ENCODE measurements around the gene AEBP1. TPM values are rescaled to one million over a fixed set of nuclear protein-coding genes. Genes with fewer than 3 reads are reported as not detected.
A peak's percentile ranks its signal among the peaks of the same experiment; 100 is the strongest.

The AEBP1 gene
- total and polyA plus RNA-seq, 4 experiments from 2014 or later: 0.20 to 7.8 (median 5.0) TPM

DNA sequence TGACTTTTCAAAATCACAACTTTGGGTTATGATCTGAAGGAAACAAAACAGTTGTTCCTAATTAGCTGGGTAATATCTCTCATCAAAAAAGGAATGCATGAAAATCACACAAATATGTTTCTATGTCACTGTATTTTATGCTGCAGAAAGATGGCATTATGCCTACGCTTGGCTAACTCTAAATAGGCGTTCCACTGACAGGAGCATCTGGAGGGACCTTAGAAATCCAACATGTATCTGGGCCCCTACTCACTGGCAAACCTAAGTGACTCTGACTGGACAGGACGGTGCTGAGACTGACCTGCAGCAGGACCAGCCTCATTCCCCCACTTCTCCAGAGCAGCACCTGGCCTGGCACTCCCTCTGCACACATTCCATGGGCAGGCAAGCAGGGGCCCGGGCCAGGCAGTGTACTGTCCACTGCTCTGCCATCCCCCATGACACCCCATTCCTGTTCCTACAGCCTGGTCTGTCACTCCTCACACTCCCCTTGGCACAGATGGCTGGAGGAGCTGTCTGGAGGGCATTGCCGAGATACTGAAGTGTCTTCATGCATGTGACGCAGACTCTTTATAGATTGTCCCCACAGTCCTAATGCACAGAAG lies 39.6 kb downstream of the AEBP1 start:
- Mint-ChIP-seq H3K36me3 (no peaks in the 10 kb centered on the region), H3K4me3 (no peak overlapping the region), H3K9me3 (no peaks in the 10 kb centered on the region), H3K27ac (peak overlapping the region in 1 of 7 donors; percentile 5), H3K27me3 (peaks cover 2 to 3% of the 10 kb centered on the region in 2 donors), H3K4me1 (peaks cover 1 to 14% (median 5%) of the 10 kb centered on the region in 4 donors)
- ChIA-PET POLR2A (ENCODE audit: partially characterized antibody) (no interaction called here), CTCF (ENCODE audit: partially characterized antibody) (no interaction called here)
- H3K27ac ChIP-seq (ENCODE audit: low read depth, low read length): no peak overlapping the region
- H3K4me1 ChIP-seq (ENCODE audit: insufficient read depth, low read length): peaks cover 8% of the 10 kb centered on the region
- H3K27me3 ChIP-seq (ENCODE audit: insufficient read depth, low read length): no peaks in the 10 kb centered on the region
- H3K9me3 ChIP-seq (ENCODE audit: control insufficient read depth in 1 of 2, low read length in 2 of 2): no peaks in the 10 kb centered on the region
- intact Hi-C loops (cut with micrococcal nuclease): no loop called here
- no peak overlapping the region for H3K4me3 ChIP-seq (ENCODE audit: low read length in 2 of 2)
- H3K36me3 ChIP-seq (ENCODE audit: insufficient read depth, low read length): no peaks in the 10 kb centered on the region
- DNase-seq: no peak

DNA sequence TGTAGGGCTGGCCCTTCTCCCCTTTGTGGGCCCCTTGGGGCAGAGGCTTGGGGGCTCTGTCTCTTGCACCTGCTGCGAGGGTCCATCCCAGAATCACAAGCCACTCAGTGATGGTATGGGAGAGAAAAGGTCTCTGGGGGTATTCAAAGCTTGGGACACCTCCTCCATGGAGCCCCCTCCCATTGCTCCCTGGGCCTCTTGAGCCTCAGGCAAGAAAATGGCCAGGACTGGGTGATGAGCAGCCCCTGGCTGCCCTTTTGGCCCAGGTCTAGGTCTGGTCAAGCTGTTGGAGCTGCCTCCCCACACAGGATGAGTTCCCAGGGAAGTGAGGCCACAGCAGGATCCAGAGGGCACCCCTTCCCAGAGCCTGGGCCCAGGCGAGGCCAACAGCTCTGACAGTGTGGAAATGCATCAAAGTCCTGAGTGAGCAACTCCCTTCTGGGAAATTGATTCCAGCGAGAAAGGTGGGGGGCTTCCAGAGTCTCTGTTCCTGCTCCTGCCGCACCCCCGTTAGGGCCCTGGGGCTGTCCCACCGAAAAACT lies 40.4 kb downstream of the AEBP1 start:
- Histone ChIP-seq H3K27ac (ENCODE audit: low read depth, low read length) (no peak overlapping the region), H3K9me3 (ENCODE audit: control insufficient read depth in 1 of 2, low read length in 2 of 2) (no peaks in the 10 kb centered on the region), H3K4me3 (ENCODE audit: low read length in 2 of 2) (no peak overlapping the region), H3K36me3 (ENCODE audit: insufficient read depth, low read length) (no peaks in the 10 kb centered on the region), H3K27me3 (ENCODE audit: insufficient read depth, low read length) (no peaks in the 10 kb centered on the region), H3K4me1 (ENCODE audit: insufficient read depth, low read length) (peaks cover 8% of the 10 kb centered on the region)
- ChIA-PET CTCF (ENCODE audit: partially characterized antibody) (no interaction called here), POLR2A (ENCODE audit: partially characterized antibody) (no interaction called here)
- DNase-seq: no peak
- Mint-ChIP-seq H3K27me3 (peaks cover 2 to 3% of the 10 kb centered on the region in 2 donors), H3K4me3 (no peak overlapping the region), H3K4me1 (peaks cover 1 to 14% (median 5%) of the 10 kb centered on the region in 4 donors), H3K9me3 (no peaks in the 10 kb centered on the region), H3K27ac (peak overlapping the region in 1 of 7 donors; percentile 30), H3K36me3 (no peaks in the 10 kb centered on the region)
- intact Hi-C loops (cut with micrococcal nuclease): no loop called here

DNA sequence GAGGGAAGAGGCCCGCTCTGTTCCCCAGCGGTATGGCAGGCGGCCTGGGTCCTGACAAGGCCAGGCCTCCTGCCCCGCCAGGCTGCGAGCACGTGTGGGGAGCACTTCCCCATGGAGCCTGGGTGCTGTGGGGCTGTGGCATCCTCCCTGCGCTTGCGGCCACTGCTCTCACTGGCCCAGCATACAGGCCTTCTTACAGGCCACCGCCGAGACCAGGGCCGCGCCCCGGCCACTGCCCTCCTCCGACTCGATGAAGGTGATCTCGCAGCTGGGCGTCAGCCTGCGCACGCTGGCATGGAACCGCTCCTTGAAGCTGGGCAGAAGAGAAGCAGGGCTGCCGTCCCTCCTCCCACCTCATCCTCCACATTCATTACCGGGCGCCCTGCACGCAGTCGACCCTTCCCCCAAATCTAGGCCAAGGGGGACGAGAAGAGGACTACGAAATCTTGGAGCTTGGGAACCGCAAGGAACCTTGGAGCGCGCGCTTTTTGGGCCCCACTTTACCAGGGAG lies 40.9 kb downstream of the AEBP1 start:
- H3K27me3 Mint-ChIP-seq: peaks cover 2% of the 10 kb centered on the region in 2 donors
- H3K4me1 Mint-ChIP-seq: peaks cover 1 to 14% (median 5%) of the 10 kb centered on the region in 4 donors
- no peaks in the 10 kb centered on the region for H3K9me3 Mint-ChIP-seq
- CTCF ChIA-PET (ENCODE audit: partially characterized antibody): no interaction called here
- no peak overlapping the region for H3K27ac ChIP-seq (ENCODE audit: low read depth, low read length)
- intact Hi-C loops (cut with micrococcal nuclease): no loop called here
- H3K36me3 ChIP-seq (ENCODE audit: insufficient read depth, low read length): no peaks in the 10 kb centered on the region
- H3K4me3 ChIP-seq (ENCODE audit: low read length in 2 of 2): peak overlapping the region in 1 of 2 donors; percentile 51
- POLR2A ChIA-PET (ENCODE audit: partially characterized antibody): no interaction called here
- peak overlapping the region in 5 of 7 donors; percentile 30 to 93 (median 80) for H3K27ac Mint-ChIP-seq
- DNase-seq: no peak
- no peaks in the 10 kb centered on the region for H3K9me3 ChIP-seq (ENCODE audit: control insufficient read depth in 1 of 2, low read length in 2 of 2)
- H3K4me1 ChIP-seq (ENCODE audit: insufficient read depth, low read length): peaks cover 8% of the 10 kb centered on the region
- no peaks in the 10 kb centered on the region for H3K27me3 ChIP-seq (ENCODE audit: insufficient read depth, low read length)
- H3K4me3 Mint-ChIP-seq: peak overlapping the region; percentile 59 to 84 (median 77)
- no peaks in the 10 kb centered on the region for H3K36me3 Mint-ChIP-seq

DNA sequence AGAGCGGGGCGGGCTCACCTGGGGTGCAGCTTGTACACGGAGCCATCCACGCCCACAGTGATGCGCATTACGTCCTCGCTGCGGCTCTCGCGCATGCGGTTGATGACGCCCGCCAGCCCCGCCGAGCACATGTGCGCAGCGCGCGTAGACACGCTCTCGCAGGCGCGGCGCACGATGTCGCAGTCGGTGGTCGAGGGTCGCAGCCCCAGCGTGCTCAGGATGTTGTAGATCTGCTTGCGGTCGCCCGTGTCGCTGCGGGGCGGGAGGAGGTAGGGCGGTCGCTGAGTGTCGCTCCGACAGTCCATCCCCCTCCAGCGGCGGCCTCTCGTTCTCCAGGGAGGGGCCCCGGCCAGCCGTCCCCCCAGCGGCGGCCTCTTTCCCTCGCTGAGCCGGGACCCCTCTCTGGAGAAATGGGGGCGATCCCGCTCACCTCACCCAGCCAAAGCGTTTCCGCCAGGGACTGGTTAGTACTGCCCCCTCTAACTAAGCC lies 41.4 kb downstream of the AEBP1 start:
- Histone ChIP-seq H3K9me3 (ENCODE audit: control insufficient read depth in 1 of 2, low read length in 2 of 2) (no peaks in the 10 kb centered on the region), H3K4me3 (ENCODE audit: low read length in 2 of 2) (peak overlapping the region in 1 of 2 donors; percentile 51), H3K36me3 (ENCODE audit: insufficient read depth, low read length) (no peaks in the 10 kb centered on the region), H3K27me3 (ENCODE audit: insufficient read depth, low read length) (no peaks in the 10 kb centered on the region), H3K4me1 (ENCODE audit: insufficient read depth, low read length) (peaks cover 8% of the 10 kb centered on the region), H3K27ac (ENCODE audit: low read depth, low read length) (peak overlapping the region; percentile 15)
- POLR2A ChIA-PET (ENCODE audit: partially characterized antibody): no interaction called here
- CTCF ChIA-PET (ENCODE audit: partially characterized antibody): no interaction called here
- H3K9me3 Mint-ChIP-seq: no peaks in the 10 kb centered on the region
- DNase-seq: peak; percentile 48 to 75 (median 69)
- intact Hi-C loops (cut with micrococcal nuclease): no loop called here
- H3K4me3 Mint-ChIP-seq: peak overlapping the region; percentile 59 to 84 (median 77)
- peak overlapping the region; percentile 30 to 93 (median 80) for H3K27ac Mint-ChIP-seq
- H3K4me1 Mint-ChIP-seq: peaks cover 1 to 14% (median 5%) of the 10 kb centered on the region in 4 donors
- H3K36me3 Mint-ChIP-seq: no peaks in the 10 kb centered on the region
- H3K27me3 Mint-ChIP-seq: peaks cover 2% of the 10 kb centered on the region in 2 donors

DNA sequence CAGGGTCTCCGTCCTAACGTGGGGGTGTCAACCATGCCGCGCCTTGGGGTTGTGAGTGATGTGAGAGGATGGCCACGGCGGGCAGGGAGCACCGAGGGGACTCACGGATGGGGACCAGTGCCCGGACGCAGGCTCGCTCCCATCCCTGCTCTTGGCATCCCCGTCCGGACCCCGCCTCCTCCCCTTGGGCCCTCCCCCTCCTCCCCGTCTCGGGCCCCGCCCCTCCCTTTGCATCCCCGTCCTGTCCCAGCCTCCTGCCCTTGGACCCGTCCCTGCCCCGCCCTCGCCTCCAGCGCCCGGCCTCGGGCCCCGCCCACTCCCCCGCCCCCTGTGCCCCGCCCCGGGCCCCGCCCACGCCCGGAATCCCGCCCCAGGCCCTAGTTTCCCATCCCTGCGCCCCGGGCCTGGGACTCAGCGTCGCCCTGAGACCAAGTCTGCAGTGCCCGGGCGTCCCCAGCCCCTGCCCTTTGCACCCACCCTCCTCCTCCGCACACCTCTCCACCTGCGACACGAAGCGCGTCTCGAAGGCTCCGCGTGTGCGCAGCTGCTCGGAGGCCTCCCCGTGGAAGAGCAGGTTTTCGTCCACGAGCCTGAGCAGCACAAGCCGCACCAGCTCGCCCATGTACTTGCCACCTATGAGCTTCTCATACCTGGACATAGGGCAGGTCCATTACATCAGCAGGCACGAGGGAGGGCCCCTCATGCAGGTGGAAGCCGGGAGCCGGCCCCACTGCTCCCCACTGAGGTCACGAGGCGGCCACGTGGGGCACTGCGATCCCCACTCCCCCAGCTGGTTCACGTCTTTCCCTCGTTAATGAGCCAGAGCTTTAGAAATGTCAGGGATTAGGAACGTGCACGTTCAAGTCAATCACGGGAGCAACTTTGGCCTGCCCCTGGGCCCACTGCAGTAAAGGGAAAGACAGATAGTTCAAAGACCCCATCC lies 42.1 kb downstream of the AEBP1 start:
- POLR2A ChIA-PET (ENCODE audit: partially characterized antibody): interaction anchor here (1.3 kb wide), 1 partner anchor 102 kb away, joined by 3 read pairs; the partner anchor contains the start of gene DBNL
- H3K27me3 Mint-ChIP-seq: peaks cover 2% of the 10 kb centered on the region in 2 donors
- no peaks in the 10 kb centered on the region for H3K36me3 ChIP-seq (ENCODE audit: insufficient read depth, low read length)
- H3K4me3 ChIP-seq (ENCODE audit: low read length in 2 of 2): peak overlapping the region in 1 of 2 donors; percentile 51
- H3K27me3 ChIP-seq (ENCODE audit: insufficient read depth, low read length): no peaks in the 10 kb centered on the region
- peak overlapping the region; percentile 15 for H3K27ac ChIP-seq (ENCODE audit: low read depth, low read length)
- H3K9me3 ChIP-seq (ENCODE audit: control insufficient read depth in 1 of 2, low read length in 2 of 2): no peaks in the 10 kb centered on the region
- CTCF ChIA-PET (ENCODE audit: partially characterized antibody): interaction anchor here (1.0 kb wide), 1 partner anchor 15 kb away, joined by 3 read pairs; no protein-coding TSS in a partner anchor
- DNase-seq: peak; percentile 43 to 63 (median 48)
- intact Hi-C loops (cut with micrococcal nuclease): loop anchor here (1.0 to 2.0 kb wide), 2 partner anchors 23 to 54 kb away; partner anchors contain the start of genes POLD2 and YKT6
- H3K4me1 Mint-ChIP-seq: peaks cover 1 to 14% (median 5%) of the 10 kb centered on the region in 4 donors
- H3K4me1 ChIP-seq (ENCODE audit: insufficient read depth, low read length): peaks cover 8% of the 10 kb centered on the region
- no peaks in the 10 kb centered on the region for H3K36me3 Mint-ChIP-seq
- H3K27ac Mint-ChIP-seq: peak overlapping the region in 3 of 7 donors; percentile 48 to 90 (median 78)
- peak overlapping the region; percentile 59 to 84 (median 77) for H3K4me3 Mint-ChIP-seq
- H3K9me3 Mint-ChIP-seq: no peaks in the 10 kb centered on the region

DNA sequence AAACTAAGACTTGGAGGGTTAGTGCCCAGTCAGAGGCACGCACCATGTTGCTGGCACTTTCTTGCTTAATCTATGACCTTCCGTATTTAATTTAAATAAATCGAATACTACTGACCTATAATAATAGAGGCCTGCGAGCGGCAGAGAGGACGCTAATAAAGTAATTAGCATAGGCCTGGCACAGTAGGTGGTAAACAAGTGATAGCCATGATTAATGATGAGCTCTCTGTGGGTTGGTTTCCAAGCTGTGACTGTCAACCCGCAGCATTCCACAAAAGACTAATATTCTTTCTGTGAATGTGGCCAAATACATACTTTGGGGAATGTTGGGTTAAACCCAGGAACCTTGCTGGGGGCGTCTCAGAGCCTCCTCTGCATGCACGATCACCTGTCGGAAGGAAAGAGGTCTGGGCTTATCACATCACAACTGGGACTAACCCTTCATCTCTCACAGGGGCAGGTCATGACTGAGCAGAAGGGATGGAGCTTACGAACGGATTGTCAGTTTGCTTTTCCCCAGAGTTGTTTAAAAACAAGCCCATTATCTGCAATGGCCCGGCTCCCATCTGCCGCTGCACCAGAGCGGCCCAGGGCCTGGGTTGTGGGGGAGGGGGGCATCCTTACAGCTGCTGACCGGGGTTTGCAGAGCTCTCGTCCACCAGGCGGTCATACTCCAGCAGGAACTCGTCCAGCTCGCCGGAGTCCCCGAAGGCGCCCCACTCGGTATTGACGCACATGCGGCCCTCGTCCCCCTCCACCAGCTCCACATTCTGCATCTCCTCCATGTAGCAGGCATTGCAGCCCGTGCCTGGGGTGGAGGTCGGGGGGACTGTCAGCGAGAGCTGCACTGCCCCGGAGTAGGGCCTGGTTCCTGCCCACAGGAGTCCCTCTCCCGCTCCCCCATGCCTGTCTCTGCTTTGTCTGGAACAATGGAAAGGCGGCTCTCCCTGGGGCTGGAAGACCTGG lies 43.2 kb downstream of the AEBP1 start:
- Mint-ChIP-seq H3K4me3 (peak overlapping the region in 4 of 8 donors; percentile 26 to 65 (median 36)), H3K36me3 (no peaks in the 10 kb centered on the region), H3K27ac (peak overlapping the region in 1 of 7 donors; percentile 37), H3K9me3 (no peaks in the 10 kb centered on the region), H3K27me3 (peaks cover 0 to 2% of the 10 kb centered on the region in 2 donors), H3K4me1 (peaks cover 1 to 14% (median 5%) of the 10 kb centered on the region in 4 donors)
- CTCF ChIA-PET (ENCODE audit: partially characterized antibody): interaction anchor here (1.0 kb wide), 1 partner anchor 16 kb away, joined by 3 read pairs; no protein-coding TSS in a partner anchor
- Histone ChIP-seq H3K27ac (ENCODE audit: low read depth, low read length) (no peak overlapping the region), H3K27me3 (ENCODE audit: insufficient read depth, low read length) (no peaks in the 10 kb centered on the region), H3K36me3 (ENCODE audit: insufficient read depth, low read length) (no peaks in the 10 kb centered on the region), H3K4me3 (ENCODE audit: low read length in 2 of 2) (no peak overlapping the region), H3K9me3 (ENCODE audit: control insufficient read depth in 1 of 2, low read length in 2 of 2) (no peaks in the 10 kb centered on the region), H3K4me1 (ENCODE audit: insufficient read depth, low read length) (peaks cover 8% of the 10 kb centered on the region)
- DNase-seq: no peak
- intact Hi-C loops (cut with micrococcal nuclease): loop anchor here (2.0 kb wide), 1 partner anchor 25 kb away; the partner anchor contains the start of gene POLD2
- POLR2A ChIA-PET (ENCODE audit: partially characterized antibody): interaction anchor here (1.3 kb wide), 1 partner anchor 103 kb away, joined by 3 read pairs; the partner anchor contains the start of gene DBNL
